CD4-positive, alpha-beta T cell treated with Interleukin-12 subunit alpha and Interleukin-12 subunit beta, for 1 hour (primary cell): ENCODE results near the gene CASS4.

ENCODE experiments used
- DNase-seq: peaks from one replicate; pipeline ENCODE4 v3.0.0-alpha.2; 2020

The CASS4 gene

GRCh38 chr20:56447227-56447626, 35.2 kb downstream of the CASS4 start:
- DNase-seq: no peak

DNA sequence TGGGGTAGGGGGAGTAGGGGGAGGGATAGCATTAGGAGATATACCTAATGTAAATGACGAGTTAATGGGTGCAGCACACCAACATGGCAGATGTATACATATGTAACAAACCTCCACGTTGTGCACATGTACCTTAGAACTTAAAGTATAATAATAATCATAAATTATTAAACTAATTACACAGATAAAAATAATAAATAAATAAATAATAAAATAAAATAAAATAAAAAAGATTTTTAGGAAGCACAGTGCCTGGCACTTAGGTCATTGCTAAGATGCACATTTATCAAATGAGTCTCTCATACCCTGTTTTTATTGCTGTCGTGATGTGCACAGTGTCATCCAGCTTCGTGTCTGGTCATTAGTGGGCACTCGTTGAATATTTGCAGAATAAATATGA, 37.4 kb downstream of the CASS4 start:
- no peak for DNase-seq

GRCh38 chr20:56451056-56451765, 39.2 kb downstream of the CASS4 start:
- DNase-seq: no peak

DNA sequence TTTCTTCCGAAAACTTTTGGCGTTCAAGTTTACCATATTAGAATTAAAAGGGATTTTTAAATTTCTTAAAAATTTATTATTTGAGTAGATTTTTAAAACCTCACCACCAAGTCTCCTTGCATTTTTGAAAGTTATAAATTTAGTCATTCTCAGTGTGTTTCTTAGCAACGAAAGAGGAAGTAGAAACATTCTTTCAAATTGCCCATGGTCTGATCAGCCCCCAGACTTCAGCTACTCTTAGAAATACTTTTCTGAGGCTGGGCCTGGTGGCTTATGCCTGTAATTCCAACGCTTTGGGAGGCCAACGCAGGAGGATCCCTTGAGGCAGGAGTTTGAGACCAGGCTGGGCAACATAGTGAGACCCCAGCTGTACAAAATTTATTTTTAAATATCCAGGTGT, 41.3 kb downstream of the CASS4 start:
- DNase-seq: no peak

DNA sequence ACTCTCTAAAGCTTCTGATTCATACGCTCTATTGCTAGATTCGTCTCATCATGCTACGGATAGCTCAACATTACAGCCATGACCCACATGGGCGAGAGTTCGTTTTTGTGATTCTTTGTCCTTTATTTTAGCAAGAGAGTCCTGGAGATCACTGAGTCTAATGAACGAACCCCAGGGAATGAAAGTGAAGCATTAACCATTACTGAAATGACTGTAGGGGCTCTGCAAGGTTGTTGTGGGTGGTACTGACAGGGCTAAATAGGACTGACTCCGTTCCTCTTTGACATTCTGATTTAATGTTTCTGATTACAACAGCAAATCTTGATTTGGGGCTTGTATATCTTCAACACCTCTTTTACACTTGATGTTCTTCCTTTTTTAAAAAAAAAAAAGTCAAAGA, 42.7 kb downstream of the CASS4 start:
- DNase-seq: no peak

DNA sequence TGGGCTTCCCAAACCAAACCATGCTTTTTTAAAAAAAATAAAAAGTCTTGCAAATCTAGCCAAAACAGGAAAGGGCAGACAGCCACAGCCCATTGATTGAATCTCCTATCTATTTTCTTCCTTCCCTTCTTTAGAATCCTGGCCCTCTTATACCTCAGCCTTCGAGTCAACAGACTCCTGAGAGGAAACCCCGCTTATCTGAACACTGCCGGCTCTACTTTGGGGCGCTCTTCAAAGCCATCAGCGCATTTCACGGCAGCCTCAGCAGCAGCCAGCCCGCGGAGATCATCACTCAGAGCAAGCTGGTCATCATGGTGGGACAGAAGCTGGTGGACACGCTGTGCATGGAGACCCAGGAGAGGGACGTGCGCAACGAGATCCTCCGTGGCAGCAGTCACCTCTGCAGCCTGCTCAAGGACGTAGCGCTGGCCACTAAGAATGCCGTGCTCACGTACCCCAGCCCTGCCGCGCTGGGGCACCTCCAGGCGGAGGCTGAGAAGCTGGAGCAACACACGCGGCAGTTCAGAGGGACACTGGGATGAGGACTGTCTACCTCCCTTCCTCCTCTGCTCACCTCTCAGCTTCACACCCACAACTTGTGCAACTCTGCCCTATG, 46.3 kb downstream of the CASS4 start:
- no peak for DNase-seq

DNA sequence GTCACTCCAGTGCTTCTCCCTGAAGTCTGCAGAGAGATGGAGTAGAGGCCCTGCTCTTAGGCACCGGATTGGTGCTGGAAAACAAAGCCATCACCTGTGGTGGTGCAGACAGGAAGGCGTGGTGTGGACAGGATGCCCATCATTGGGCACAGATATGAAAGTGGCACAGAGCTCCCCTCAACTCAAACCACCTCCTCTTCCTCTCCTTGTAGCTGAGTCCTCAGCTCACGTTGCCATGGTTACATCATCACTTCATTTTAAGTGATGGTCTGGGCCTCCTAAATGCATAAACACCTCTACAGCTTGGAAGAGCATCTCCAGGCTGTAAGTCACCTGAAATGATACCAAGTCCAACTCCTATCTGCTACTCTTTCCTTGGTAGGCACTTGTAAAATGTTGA, 48.4 kb downstream of the CASS4 start:
- DNase-seq: peak; percentile 84

- DNase-seq: no peak
Measured at GRCh38 chr20:56461576-56461975, 49.5 kb downstream of the CASS4 start.

DNA sequence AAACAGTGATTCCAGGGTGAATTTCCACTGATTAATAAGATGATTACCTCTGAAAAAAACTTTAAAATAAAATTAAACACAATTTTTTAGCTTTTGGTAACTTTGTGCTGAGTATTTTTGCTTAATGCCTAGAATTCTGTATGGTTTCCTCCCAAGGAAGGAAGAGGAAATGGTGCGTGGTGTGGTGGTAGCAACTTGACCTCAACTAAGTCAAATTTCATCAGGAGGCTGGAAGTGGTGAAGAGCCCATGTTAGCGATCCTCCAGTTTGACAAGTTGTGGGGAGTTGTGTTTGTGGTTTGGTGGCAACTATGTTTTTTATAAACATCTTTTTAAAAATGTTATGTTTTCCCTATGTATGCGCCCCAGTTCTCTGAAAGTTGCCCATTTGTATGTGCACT, 51.4 kb downstream of the CASS4 start:
- DNase-seq: peak; percentile 44

- no peak for DNase-seq
Measured at GRCh38 chr20:56465997-56466396, 53.9 kb downstream of the CASS4 start.

- DNase-seq: no peak
Measured at GRCh38 chr20:56467968-56468315, 55.9 kb downstream of the CASS4 start.

GRCh38 chr20:56468316-56469076, 56.4 kb downstream of the CASS4 start, which contains the start of gene RTF2:
RTF2 (plus strand) TSS chr20:56468627; CDS start chr20:56468698, 71 bp downstream.
- DNase-seq: peak; percentile 97

DNA sequence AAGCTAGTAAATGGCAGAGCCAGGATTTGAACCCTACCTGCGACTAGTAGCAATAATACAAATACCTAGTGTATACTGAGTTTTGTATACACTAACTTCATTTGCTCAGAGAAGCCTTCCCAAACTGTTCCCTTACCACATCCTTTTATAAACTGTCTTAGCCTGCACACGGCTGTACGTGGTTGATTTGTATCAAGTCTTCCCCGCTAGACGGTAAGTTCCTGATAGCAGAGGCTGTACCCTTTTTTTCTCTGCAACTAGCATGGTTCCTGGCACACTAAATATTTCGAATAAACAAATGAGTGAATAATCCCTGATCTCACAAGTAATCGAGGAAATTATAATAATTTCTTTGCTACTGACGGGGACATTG, 57.0 kb downstream of the CASS4 start:
- DNase-seq: peak; percentile 18

DNA sequence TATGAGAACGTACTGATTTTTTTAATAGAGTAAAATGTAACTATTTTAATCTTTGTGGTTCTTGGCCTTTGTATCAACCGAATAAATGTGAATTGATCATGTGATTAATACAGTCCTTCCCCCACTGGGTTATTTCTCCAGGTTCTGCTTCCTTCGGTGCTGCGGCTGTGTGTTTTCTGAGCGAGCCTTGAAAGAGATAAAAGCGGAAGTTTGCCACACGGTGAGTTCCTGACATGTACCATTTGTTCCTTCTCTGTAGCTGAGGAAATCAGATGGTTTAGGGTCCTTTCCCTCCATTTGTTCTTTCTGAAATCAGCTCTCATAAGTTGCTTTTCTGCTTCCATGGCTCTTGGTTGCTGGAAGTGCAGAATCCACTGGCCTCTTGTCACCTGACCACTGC, 71.9 kb downstream of the CASS4 start:
- no peak for DNase-seq

- DNase-seq: no peak
Measured at GRCh38 chr20:56487216-56487615, 75.2 kb downstream of the CASS4 start.

DNA sequence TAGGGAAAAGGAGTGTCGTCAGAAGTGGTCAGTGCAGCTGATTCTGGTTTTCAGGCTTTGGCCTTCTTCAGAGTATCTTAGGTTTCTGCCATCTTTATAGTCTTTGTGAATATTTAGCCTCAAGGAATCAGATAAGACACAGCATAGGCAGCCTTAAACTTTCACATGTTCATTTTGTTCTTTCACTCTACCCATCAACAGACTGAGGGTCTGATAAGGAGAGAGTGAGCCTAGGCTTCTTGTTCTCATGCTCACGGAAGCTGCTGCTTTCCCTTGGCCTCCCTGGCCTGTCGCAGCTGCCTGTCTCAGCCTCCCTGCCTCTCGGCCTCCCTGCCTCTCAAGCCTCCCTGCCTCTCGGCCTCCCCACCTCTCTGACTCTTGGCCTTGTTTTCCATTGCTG, 76.5 kb downstream of the CASS4 start:
- no peak for DNase-seq

GRCh38 chr20:56501116-56501515, 89.1 kb downstream of the CASS4 start:
- no peak for DNase-seq

DNA sequence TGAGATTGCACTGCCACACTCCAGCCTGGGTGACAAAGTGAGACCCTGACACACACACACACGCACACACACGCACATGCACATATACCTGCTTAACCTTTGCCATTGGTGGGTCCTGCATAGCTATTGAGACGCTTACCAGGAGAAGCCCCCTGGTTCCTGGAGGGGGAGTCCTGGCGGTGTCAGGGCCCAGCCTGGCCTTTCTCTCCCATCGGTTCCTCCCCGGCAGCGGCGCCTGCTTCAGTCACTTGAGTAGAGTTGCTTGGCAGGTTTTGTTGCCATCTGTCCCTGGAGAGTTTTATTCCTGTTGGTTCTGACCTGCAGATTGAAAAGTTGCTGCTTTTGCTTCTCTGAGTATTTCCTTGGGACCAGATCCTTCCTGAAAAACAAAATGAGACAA, 91.9 kb downstream of the CASS4 start:
- no peak for DNase-seq

DNA sequence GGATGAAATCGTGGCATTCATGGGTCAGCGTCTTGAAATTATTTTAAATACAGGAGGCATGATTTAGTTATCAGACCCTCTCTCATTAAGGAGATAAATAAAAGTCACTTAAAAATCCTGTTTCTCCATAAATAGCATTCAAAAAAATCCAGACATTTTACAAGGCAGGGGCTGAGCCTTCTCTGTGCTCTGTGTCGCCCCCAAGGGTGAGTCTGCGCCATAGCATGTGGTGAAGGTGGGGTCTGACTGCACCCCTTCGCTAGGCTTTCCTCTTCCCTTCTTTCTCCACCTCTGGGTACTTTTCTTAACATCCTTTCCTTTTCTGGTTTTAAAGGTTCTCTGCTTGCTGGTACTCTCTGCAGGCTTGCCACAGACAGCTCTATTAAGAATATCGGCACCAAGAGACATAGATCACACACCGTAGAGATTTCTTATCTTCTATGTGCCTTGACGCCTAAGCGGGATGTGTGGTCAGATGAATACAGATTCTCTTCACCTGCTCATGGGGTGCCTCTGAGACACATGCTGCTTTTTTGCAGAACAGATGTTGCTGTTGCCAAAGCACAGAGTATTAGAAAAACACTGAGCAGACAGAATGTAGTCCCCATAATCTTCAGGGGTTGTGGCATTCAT, 92.4 kb downstream of the CASS4 start:
- peak; percentile 17 for DNase-seq

DNA sequence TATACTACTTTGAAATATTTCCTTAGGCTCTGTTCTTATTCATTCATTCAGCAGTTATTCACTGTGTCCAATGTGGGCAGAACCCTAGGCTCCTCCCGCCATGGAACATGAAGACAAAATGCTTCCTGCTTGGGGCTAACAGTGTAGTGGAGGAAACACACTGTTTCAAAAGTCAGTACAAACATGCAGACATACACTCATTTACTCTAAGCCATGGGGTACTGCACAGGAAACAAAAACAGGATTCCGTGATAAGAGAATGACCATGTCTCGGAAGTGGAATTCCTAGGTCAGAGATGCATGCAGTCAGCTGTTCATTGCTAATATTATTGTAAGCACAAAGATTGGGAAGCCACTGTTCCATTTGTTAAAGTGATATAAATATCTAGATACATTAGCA, 94.0 kb downstream of the CASS4 start:
- no peak for DNase-seq
